Activated T-cell treated with anti-CD3 and anti-CD28 coated beads, Interleukin-2, amount 50 U/mL, for 24 hours (primary cell): ENCODE measurements around the gene SPARC.

Experiments
- DNase-seq: peaks from one replicate; pipeline ENCODE4 v3.0.0-alpha.2; 2020
- H3K27ac Mint-ChIP-seq: 2 replicates; pipeline ENCODE4 v1.8.0; 2020; ENCODE audit warnings: mild to moderate bottlenecking, mixed read lengths
- H3K27me3 Mint-ChIP-seq: 2 replicates; pipeline ENCODE4 v1.8.0; 2020; ENCODE audit warnings: mixed read lengths
- H3K36me3 Mint-ChIP-seq: 2 replicates; pipeline ENCODE4 v1.8.0; 2020; ENCODE audit warnings: low read depth, mixed read lengths
- H3K4me1 Mint-ChIP-seq: 2 replicates; pipeline ENCODE4 v1.8.0; 2020; ENCODE audit warnings: low read depth, mixed read lengths
- H3K4me3 Mint-ChIP-seq: 2 replicates; pipeline ENCODE4 v1.8.0; 2020; ENCODE audit warnings: mild to moderate bottlenecking, moderate library complexity, mixed read lengths
- H3K9me3 Mint-ChIP-seq: 2 replicates; pipeline ENCODE4 v1.8.0; 2020; ENCODE audit warnings: mixed read lengths

Gene SPARC

GRCh38 chr5:151663617-151664293 is 23.0 kb downstream of the SPARC start:
- no peak for DNase-seq
- H3K36me3 Mint-ChIP-seq, result no peaks in the 10 kb centered on the region

GRCh38 chr5:151662805-151663204 is 23.9 kb downstream of the SPARC start:
- no peaks in the 10 kb centered on the region for H3K9me3 Mint-ChIP-seq
- no peak overlapping the region for H3K27ac Mint-ChIP-seq
- peaks cover 7% of the 10 kb centered on the region for H3K27me3 Mint-ChIP-seq
- H3K4me3 Mint-ChIP-seq, result no peak overlapping the region
- peaks cover 15% of the 10 kb centered on the region for H3K4me1 Mint-ChIP-seq
- DNase-seq, result no peak
- H3K36me3 Mint-ChIP-seq, result no peaks in the 10 kb centered on the region

More at GRCh38 chr5:151663617-151664293, 23.0 kb downstream of the SPARC start:
- peaks cover 7% of the 10 kb centered on the region for H3K27me3 Mint-ChIP-seq
- no peak overlapping the region for H3K4me3 Mint-ChIP-seq
- H3K27ac Mint-ChIP-seq, result no peak overlapping the region
- peaks cover 15% of the 10 kb centered on the region for H3K4me1 Mint-ChIP-seq
- H3K9me3 Mint-ChIP-seq, result no peaks in the 10 kb centered on the region

DNA sequence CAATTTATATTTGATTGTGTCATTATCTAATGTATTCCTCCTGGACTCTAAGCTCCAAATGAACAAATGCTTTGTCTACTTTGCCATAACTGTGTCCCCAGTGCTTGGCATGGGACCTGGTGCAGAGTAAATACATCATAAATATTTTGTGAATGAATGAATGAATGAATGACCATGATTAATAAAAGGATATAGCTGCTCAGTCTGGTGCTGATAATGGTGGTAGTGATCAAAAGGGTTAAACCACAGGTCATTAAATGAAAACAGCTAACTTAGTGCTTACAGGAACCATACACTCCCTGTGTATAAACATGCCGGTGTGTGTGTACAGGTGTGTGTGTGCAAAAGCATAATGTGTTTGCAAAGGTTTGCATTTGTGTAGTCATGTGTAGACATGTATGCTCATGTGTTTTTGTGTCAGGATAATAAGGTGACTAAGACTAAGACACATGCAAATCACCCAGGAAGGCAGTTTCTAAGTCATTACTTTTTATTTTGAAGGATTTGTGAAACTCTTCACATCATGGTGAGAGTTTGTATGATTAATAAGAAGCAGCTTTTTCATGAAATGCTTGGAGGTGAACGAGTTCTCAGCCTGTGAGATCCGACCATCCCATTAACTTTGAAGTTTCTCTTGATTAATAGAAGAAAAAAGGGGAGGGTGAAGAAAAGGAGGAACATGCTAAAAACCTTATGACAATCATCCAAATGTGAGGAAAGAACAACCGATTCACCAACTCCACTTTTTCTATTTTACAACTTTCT is 24.6 kb downstream of the SPARC start:
- no peak overlapping the region for H3K27ac Mint-ChIP-seq
- H3K27me3 Mint-ChIP-seq, result peaks cover 7% of the 10 kb centered on the region
- no peak for DNase-seq
- no peak overlapping the region for H3K4me3 Mint-ChIP-seq
- no peaks in the 10 kb centered on the region for H3K9me3 Mint-ChIP-seq
- H3K4me1 Mint-ChIP-seq, result peaks cover 15% of the 10 kb centered on the region
- H3K36me3 Mint-ChIP-seq, result no peaks in the 10 kb centered on the region

- Mint-ChIP-seq H3K27me3 (peaks cover 7% of the 10 kb centered on the region), H3K27ac (no peak overlapping the region), H3K9me3 (no peaks in the 10 kb centered on the region), H3K36me3 (no peaks in the 10 kb centered on the region), H3K4me1 (peaks cover 15% of the 10 kb centered on the region), H3K4me3 (no peak overlapping the region)
- no peak for DNase-seq
Observed at GRCh38 chr5:151660616-151661495, 25.9 kb downstream of the SPARC start.

- Mint-ChIP-seq H3K36me3 (no peaks in the 10 kb centered on the region), H3K9me3 (no peaks in the 10 kb centered on the region), H3K27ac (no peak overlapping the region), H3K4me3 (no peak overlapping the region), H3K27me3 (peaks cover 10% of the 10 kb centered on the region), H3K4me1 (peaks cover 15% of the 10 kb centered on the region)
- DNase-seq, result peak; percentile 87
Observed at GRCh38 chr5:151659001-151659754, 27.5 kb downstream of the SPARC start.

- no peaks in the 10 kb centered on the region for H3K9me3 Mint-ChIP-seq
- no peak overlapping the region for H3K4me3 Mint-ChIP-seq
- no peaks in the 10 kb centered on the region for H3K36me3 Mint-ChIP-seq
- no peak overlapping the region for H3K27ac Mint-ChIP-seq
- no peak for DNase-seq
- H3K27me3 Mint-ChIP-seq, result peaks cover 10% of the 10 kb centered on the region
- H3K4me1 Mint-ChIP-seq, result peaks cover 3% of the 10 kb centered on the region
Observed at GRCh38 chr5:151657114-151657513, 29.6 kb downstream of the SPARC start.

DNA sequence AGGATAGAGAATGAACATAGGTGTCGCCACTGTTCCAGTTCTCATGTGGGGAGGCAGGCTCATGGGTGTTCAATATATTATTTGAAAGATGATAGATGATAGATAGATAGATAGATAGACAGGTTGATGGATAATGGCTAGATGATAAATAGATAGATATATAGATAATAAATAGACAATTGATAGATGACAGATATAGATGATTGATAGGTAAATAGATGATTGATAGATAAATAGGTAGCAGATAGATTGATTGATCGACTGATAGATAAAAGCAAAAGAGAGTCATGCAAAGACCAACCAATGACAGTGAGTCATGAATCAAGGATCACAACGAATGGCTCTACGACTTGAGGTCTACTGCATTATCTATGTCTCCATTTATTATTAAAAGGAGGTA is 30.4 kb downstream of the SPARC start:
- DNase-seq, result no peak
- H3K27ac Mint-ChIP-seq, result no peak overlapping the region
- H3K4me3 Mint-ChIP-seq, result no peak overlapping the region
- no peaks in the 10 kb centered on the region for H3K36me3 Mint-ChIP-seq
- H3K27me3 Mint-ChIP-seq, result peaks cover 10% of the 10 kb centered on the region
- H3K4me1 Mint-ChIP-seq, result peaks cover 3% of the 10 kb centered on the region
- H3K9me3 Mint-ChIP-seq, result no peaks in the 10 kb centered on the region

GRCh38 chr5:151651997-151652645 is 34.6 kb downstream of the SPARC start:
- peak; percentile 71 for DNase-seq
- H3K9me3 Mint-ChIP-seq, result no peaks in the 10 kb centered on the region
- H3K27ac Mint-ChIP-seq, result no peak overlapping the region
- no peak overlapping the region for H3K4me3 Mint-ChIP-seq
- no peaks in the 10 kb centered on the region for H3K36me3 Mint-ChIP-seq
- peaks cover 3% of the 10 kb centered on the region for H3K27me3 Mint-ChIP-seq
- H3K4me1 Mint-ChIP-seq, result peaks cover 1% of the 10 kb centered on the region

GRCh38 chr5:151648988-151649387 is 37.7 kb downstream of the SPARC start:
- Mint-ChIP-seq H3K27ac (no peak overlapping the region), H3K4me1 (peaks cover 1% of the 10 kb centered on the region), H3K4me3 (no peak overlapping the region), H3K9me3 (no peaks in the 10 kb centered on the region), H3K27me3 (peaks cover 15% of the 10 kb centered on the region), H3K36me3 (no peaks in the 10 kb centered on the region)
- no peak for DNase-seq

- no peak for DNase-seq
- Mint-ChIP-seq H3K4me3 (no peak overlapping the region), H3K27me3 (peaks cover 15% of the 10 kb centered on the region), H3K4me1 (peaks cover 1% of the 10 kb centered on the region), H3K27ac (no peak overlapping the region), H3K36me3 (no peaks in the 10 kb centered on the region), H3K9me3 (no peaks in the 10 kb centered on the region)
Observed at GRCh38 chr5:151648089-151648488, 38.6 kb downstream of the SPARC start.

GRCh38 chr5:151647320-151647861 is 39.3 kb downstream of the SPARC start:
- H3K9me3 Mint-ChIP-seq, result no peaks in the 10 kb centered on the region

GRCh38 chr5:151646334-151646733 is 40.4 kb downstream of the SPARC start:
- DNase-seq, result no peak
- H3K36me3 Mint-ChIP-seq, result no peaks in the 10 kb centered on the region
- H3K4me1 Mint-ChIP-seq, result no peaks in the 10 kb centered on the region
- no peak overlapping the region for H3K4me3 Mint-ChIP-seq
- H3K27me3 Mint-ChIP-seq, result peaks cover 15% of the 10 kb centered on the region
- no peaks in the 10 kb centered on the region for H3K9me3 Mint-ChIP-seq
- no peak overlapping the region for H3K27ac Mint-ChIP-seq

More at GRCh38 chr5:151647320-151647861, 39.3 kb downstream of the SPARC start:
- Mint-ChIP-seq H3K27me3 (peaks cover 15% of the 10 kb centered on the region), H3K27ac (no peak overlapping the region), H3K36me3 (no peaks in the 10 kb centered on the region), H3K4me3 (no peak overlapping the region), H3K4me1 (peaks cover 1% of the 10 kb centered on the region)
- DNase-seq, result no peak

GRCh38 chr5:151643388-151643787 is 43.3 kb downstream of the SPARC start:
- Mint-ChIP-seq H3K9me3 (no peaks in the 10 kb centered on the region), H3K27ac (no peak overlapping the region), H3K36me3 (no peaks in the 10 kb centered on the region)

More at GRCh38 chr5:151643388-151643787, 43.3 kb downstream of the SPARC start:
- Mint-ChIP-seq H3K4me1 (no peaks in the 10 kb centered on the region), H3K27me3 (peaks cover 15% of the 10 kb centered on the region), H3K4me3 (no peak overlapping the region)
- DNase-seq, result no peak
